ENCODE results near the gene CLIC3.

The CLIC3 gene

DNA sequence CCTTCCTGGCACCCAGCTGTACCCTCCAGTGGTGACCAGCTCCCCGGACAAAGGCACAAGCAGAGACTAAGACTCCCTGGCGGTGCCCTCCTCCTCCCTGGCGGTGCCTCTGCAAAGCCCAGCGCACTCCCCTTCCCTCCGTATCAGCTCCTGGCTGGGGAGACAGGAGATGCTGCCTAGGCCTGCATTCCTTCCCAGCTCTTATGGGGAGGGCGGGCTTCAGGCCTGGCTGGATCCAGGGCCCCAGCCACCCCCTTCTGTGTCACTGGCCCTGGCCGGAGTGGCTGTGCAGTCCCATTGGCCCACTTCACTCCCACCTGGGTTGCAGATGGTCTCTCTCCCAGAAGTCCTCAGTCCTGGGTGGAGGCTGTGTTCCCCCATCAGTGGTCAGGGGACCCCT lies 37.9 kb downstream of the CLIC3 start:
- DNase-seq (ENCODE audit: low spot score), result no peak
- TF ChIP-seq, protein P1, sequence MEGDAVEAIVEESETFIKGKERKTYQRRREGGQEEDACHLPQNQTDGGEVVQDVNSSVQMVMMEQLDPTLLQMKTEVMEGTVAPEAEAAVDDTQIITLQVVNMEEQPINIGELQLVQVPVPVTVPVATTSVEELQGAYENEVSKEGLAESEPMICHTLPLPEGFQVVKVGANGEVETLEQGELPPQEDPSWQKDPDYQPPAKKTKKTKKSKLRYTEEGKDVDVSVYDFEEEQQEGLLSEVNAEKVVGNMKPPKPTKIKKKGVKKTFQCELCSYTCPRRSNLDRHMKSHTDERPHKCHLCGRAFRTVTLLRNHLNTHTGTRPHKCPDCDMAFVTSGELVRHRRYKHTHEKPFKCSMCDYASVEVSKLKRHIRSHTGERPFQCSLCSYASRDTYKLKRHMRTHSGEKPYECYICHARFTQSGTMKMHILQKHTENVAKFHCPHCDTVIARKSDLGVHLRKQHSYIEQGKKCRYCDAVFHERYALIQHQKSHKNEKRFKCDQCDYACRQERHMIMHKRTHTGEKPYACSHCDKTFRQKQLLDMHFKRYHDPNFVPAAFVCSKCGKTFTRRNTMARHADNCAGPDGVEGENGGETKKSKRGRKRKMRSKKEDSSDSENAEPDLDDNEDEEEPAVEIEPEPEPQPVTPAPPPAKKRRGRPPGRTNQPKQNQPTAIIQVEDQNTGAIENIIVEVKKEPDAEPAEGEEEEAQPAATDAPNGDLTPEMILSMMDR (IDR thresholded peaks at IDR 0.05; ENCODE audit: borderline replicate concordance, control extremely low read depth, extremely low read depth, insufficient read depth, missing control alignments), result no peak
- in situ Hi-C loops (cut with MboI; ENCODE audit: low sequenced_read_pairs, unreplicated experiment), result no loop called here

DNA sequence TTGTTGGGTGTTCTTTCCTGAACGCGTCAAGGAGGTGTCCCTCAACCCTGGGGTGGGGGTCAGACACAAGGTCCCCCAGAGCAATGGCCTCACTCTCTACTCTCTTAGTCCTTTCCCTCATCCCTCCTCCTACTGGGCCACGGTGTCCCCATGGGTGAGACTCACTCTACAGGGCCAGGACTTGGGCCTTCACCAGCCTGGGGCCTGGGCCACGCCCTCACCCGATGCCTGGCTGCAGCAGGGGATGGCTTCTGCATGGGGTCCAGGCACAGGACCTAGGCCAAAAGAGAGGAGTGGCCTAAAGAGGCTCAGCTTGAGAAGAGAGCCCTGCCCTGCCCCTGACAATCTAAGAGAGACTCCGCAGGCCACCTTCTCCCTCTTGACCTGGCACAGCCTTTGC lies 38.5 kb downstream of the CLIC3 start:
- in situ Hi-C loops (cut with MboI; ENCODE audit: low sequenced_read_pairs, unreplicated experiment), result no loop called here
- TF ChIP-seq, protein P1 (IDR thresholded peaks at IDR 0.05; ENCODE audit: borderline replicate concordance, control extremely low read depth, extremely low read depth, insufficient read depth, missing control alignments), result no peak
- DNase-seq (ENCODE audit: low spot score), result no peak

DNA sequence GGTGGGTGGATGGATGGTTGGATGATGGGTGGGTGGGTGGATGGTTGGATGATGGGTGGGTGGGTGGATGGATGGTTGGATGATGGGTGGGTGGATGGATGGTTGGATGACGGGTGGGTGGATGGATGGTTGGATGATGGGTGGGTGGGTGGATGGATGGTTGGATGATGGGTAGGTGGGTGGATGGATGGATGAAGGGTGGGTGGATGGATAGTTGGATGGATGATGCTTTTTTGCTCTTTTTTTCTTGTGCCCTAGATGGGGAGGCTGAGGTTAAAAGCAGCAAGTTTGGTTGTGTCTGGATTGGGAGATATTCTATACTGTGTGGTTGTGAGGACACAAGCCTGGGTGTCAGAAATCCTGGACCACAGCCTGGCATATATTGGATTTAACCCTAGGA lies 38.9 kb downstream of the CLIC3 start:
- DNase-seq (ENCODE audit: low spot score), result no peak
- in situ Hi-C loops (cut with MboI; ENCODE audit: low sequenced_read_pairs, unreplicated experiment), result no loop called here
- TF ChIP-seq, protein P1 (IDR thresholded peaks at IDR 0.05; ENCODE audit: borderline replicate concordance, control extremely low read depth, extremely low read depth, insufficient read depth, missing control alignments), result no peak

DNA sequence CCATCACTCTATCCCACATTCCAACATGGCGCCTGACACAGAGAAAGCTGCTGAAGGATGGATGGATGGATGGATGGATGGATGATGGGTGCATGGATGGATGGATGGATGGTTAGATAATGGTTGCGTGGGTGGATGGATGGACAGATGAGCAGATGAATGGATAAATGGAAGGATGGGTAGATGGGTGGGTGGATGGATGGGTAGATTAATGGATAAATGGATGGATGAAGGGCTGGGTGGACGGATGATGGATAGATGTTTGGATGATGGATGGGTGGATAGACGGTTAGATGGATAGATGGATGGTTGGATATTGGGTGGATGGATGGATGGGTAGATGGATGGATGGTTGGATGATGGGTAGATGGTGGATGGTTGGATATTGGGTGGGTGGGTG lies 39.8 kb downstream of the CLIC3 start:
- TF ChIP-seq, protein P1 (IDR thresholded peaks at IDR 0.05; ENCODE audit: borderline replicate concordance, control extremely low read depth, extremely low read depth, insufficient read depth, missing control alignments), result no peak
- in situ Hi-C loops (cut with MboI; ENCODE audit: low sequenced_read_pairs, unreplicated experiment), result no loop called here
- no peak for DNase-seq (ENCODE audit: low spot score)

DNA sequence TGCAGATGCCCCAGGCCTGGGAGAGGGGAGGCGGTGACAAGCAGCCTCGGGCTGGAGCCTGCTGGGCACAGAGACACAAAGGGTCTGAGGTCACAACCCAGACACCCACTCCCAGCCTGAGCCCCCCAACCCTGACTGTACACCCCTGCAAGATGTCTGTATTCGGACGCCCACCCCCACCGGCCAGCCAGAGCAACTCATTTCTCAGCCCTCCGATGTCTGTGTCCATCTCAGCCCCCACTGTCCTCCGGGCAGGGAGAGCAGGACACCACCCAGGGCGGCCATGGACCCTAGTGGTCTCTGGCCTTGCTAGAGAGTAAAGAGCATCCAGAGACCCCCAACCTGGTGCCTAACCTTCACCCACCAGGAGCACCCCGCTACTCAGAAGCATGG lies 40.4 kb downstream of the CLIC3 start:
- in situ Hi-C loops (cut with MboI; ENCODE audit: low sequenced_read_pairs, unreplicated experiment), result no loop called here
- no peak for DNase-seq (ENCODE audit: low spot score)
- TF ChIP-seq, protein P1 (IDR thresholded peaks at IDR 0.05; ENCODE audit: borderline replicate concordance, control extremely low read depth, extremely low read depth, insufficient read depth, missing control alignments), result no peak

DNA sequence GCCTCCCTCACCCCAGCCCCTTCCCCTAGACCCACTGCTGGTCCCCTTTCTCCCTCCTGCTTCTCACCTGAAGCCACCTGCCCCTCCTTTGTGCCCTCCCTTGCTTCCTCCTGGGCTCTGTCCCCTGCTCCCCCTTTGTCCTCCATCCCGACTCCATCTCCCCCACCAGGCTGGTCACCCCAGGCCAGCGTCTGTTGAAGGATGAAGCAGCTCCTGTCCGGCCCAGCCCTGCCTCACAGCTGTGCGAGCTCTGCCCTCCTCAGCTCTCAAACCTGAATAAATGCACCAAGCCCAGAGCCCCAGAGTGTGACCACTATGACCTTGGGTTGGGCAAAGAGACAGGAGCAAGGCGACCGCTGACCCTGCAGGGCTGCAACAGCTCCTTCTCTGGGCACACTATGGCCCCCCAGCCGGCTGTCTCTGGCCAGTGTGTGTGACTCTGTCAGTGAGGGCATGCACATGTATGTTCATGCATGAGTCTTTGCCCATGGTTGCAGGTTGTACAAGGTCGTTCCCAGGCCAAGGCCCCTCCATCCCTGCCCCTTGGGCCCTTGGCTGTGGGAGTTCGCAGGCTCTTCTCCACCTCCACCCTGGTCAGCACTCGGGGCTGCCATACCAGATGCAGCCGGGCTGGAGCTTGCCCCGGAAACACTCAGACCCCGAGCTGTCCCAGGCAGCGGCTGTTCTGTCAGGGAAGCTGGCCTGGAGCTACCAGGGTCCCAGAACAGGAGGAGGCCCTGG lies 41.0 kb downstream of the CLIC3 start:
- TF ChIP-seq, protein P1 (IDR thresholded peaks at IDR 0.05; ENCODE audit: borderline replicate concordance, control extremely low read depth, extremely low read depth, insufficient read depth, missing control alignments), result no peak
- no peak for DNase-seq (ENCODE audit: low spot score)
- in situ Hi-C loops (cut with MboI; ENCODE audit: low sequenced_read_pairs, unreplicated experiment), result no loop called here
